GM21619 (cell line): ENCODE measurements around the gene SIGLEC7.
A peak's percentile ranks its signal among the peaks of the same experiment; 100 is the strongest.

Experiments used
- ATAC-seq: cut with Tn5 transposase; IDR thresholded peaks from one replicate; pipeline ENCODE4 v1.9.1; 2021; ENCODE audit not compliant: unreplicated experiment

SIGLEC7 gene

GRCh38 chr19:51142119-51142518, at the start of gene SIGLEC7:
Gene SIGLEC7, plus strand, starts transcription at chr19:51142301. Its CDS starts 69 bp downstream, at chr19:51142370.
- ATAC-seq: no peak

GRCh38 chr19:51093101-51093500, 49.0 kb upstream of the SIGLEC7 start:
- no peak for ATAC-seq

- ATAC-seq: no peak
Measured at GRCh38 chr19:51093510-51094345, 48.4 kb upstream of the SIGLEC7 start.

- ATAC-seq: no peak
Measured at GRCh38 chr19:51094696-51095279, 47.3 kb upstream of the SIGLEC7 start.

- ATAC-seq: no peak
Measured at GRCh38 chr19:51096473-51097165, 45.5 kb upstream of the SIGLEC7 start.

GRCh38 chr19:51097166-51097738, 44.8 kb upstream of the SIGLEC7 start:
- no peak for ATAC-seq

GRCh38 chr19:51097796-51098195, 44.3 kb upstream of the SIGLEC7 start:
- ATAC-seq: no peak

- ATAC-seq: no peak
Measured at GRCh38 chr19:51098365-51099046, 43.6 kb upstream of the SIGLEC7 start.

GRCh38 chr19:51099047-51099382, 43.1 kb upstream of the SIGLEC7 start:
- no peak for ATAC-seq

GRCh38 chr19:51100601-51101000, 41.5 kb upstream of the SIGLEC7 start:
- ATAC-seq: no peak

GRCh38 chr19:51101171-51101865, 40.8 kb upstream of the SIGLEC7 start:
- no peak for ATAC-seq

GRCh38 chr19:51102991-51103390, 39.1 kb upstream of the SIGLEC7 start:
- no peak for ATAC-seq

GRCh38 chr19:51103926-51104341, 38.2 kb upstream of the SIGLEC7 start:
- ATAC-seq: no peak

- no peak for ATAC-seq
Measured at GRCh38 chr19:51107406-51108065, 34.6 kb upstream of the SIGLEC7 start.

- peak; percentile 93 for ATAC-seq
Measured at GRCh38 chr19:51108066-51108804, 33.9 kb upstream of the SIGLEC7 start, which contains the start of gene CTU1. Gene CTU1, minus strand, starts transcription at chr19:51108409. Its CDS starts 3,840 bp downstream, at chr19:51104569.

GRCh38 chr19:51108805-51109146, 33.3 kb upstream of the SIGLEC7 start:
- ATAC-seq: peak; percentile 19

- ATAC-seq: no peak
Measured at GRCh38 chr19:51110666-51110971, 31.5 kb upstream of the SIGLEC7 start.

GRCh38 chr19:51111606-51112005, 30.5 kb upstream of the SIGLEC7 start:
- no peak for ATAC-seq

GRCh38 chr19:51114087-51114729, 27.9 kb upstream of the SIGLEC7 start:
- no peak for ATAC-seq
